Tibial nerve (tissue), 4 donors: ENCODE measurements around the gene COMMD6.

ENCODE experiments used
- EP300 ChIP-seq, 2 donors: sonication (generic); formaldehyde crosslinking; IDR thresholded peaks; one replicate each; pipeline ENCODE4 v1.6.1; 2017; ENCODE audit warnings: antibody characterized with exemption in 2 of 2, mild to moderate bottlenecking in 1 of 2
- POLR2A ChIP-seq, 2 donors: fragments of 450-650 bp; IDR thresholded peaks; one replicate each; pipeline ENCODE4 v1.6.1; 2017; ENCODE audit warnings: antibody characterized with exemption in 2 of 2, mild to moderate bottlenecking in 2 of 2, moderate library complexity in 2 of 2
- TF ChIP-seq, protein P1 (sequence below), 5 experiments: fragments of 200-600 bp in 3 of 5; fragments of 450-650 bp in 2 of 5; sonication (generic) in 3 of 5; IDR thresholded peaks; one replicate each; pipeline ENCODE4 v1.5.1; 2016 to 2019; ENCODE audit warnings: antibody characterized with exemption in 5 of 5, mild to moderate bottlenecking in 3 of 5, moderate library complexity in 2 of 5

- TF ChIP-seq, protein P1, sequence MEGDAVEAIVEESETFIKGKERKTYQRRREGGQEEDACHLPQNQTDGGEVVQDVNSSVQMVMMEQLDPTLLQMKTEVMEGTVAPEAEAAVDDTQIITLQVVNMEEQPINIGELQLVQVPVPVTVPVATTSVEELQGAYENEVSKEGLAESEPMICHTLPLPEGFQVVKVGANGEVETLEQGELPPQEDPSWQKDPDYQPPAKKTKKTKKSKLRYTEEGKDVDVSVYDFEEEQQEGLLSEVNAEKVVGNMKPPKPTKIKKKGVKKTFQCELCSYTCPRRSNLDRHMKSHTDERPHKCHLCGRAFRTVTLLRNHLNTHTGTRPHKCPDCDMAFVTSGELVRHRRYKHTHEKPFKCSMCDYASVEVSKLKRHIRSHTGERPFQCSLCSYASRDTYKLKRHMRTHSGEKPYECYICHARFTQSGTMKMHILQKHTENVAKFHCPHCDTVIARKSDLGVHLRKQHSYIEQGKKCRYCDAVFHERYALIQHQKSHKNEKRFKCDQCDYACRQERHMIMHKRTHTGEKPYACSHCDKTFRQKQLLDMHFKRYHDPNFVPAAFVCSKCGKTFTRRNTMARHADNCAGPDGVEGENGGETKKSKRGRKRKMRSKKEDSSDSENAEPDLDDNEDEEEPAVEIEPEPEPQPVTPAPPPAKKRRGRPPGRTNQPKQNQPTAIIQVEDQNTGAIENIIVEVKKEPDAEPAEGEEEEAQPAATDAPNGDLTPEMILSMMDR (IDR thresholded peaks at IDR 0.05), result no peak
- no peak for TF ChIP-seq POLR2A (IDR thresholded peaks at IDR 0.05)
- no peak for TF ChIP-seq EP300 (IDR thresholded peaks at IDR 0.05)
Measured at GRCh38 chr13:75478659-75479058, 59.0 kb downstream of the COMMD6 start.
